DMS53 treated with DMSO at 0.1 percent for 48 hours (cell line): ENCODE measurements around the gene EYA4.
A peak's percentile ranks its signal among the peaks of the same experiment; 100 is the strongest.

ENCODE experiments used
- DNase-seq: peaks from one replicate; lab custom pipeline; 2025; ENCODE audit not compliant: unreplicated experiment; lab: John Stamatoyannopoulos, UW

Gene EYA4

DNA sequence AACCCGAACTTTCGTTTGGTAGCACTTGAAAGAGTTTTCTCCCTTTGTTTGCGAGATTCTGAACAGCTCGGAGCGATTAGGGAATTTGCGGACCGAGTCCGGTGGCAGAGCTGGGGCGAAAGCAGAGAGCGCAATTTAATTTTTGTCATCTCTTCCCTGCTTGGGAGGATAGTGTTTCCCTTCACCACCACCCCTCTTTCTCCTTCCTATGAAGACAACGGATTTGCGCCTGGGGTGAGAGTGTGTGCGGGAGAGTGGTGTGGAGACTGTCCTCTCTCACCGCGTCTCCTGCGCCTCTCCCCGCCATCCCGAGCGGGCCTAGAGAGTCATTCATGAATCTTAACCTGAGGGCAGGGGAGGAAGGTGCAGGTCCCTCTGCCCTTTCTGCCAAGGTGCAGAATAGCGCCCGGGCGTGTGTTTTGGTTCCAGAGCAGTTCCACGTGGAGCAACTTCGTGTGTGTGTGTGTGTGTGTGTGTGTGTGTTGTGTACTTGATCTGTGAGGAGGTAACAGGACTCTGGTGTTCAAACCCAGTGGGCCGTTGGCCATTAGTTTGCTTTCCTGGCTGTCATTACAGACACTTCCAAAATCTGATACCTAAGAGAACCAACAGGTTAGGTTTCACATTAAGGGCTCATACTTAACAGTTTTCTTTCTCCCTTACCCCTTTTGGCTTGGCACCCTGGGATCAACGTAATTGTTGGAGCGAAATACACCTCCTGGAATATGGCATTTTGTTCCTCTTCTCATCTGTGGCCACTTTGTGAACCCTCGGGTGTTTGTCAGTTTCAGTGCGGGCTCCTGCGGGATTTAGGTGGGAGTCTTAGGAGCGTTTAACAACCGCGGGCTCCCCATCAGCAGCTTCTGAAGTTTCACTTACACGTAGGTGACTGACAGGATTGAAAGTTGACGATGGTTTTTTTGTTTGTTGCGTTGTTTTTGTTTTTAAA lies 1.8 kb downstream of the EYA4 start:
- no peak for DNase-seq

- DNase-seq = no peak
Measured at GRCh38 chr6:133243723-133244305, 2.7 kb downstream of the EYA4 start.

- no peak for DNase-seq
Measured at GRCh38 chr6:133244519-133244918, 3.4 kb downstream of the EYA4 start.

DNA sequence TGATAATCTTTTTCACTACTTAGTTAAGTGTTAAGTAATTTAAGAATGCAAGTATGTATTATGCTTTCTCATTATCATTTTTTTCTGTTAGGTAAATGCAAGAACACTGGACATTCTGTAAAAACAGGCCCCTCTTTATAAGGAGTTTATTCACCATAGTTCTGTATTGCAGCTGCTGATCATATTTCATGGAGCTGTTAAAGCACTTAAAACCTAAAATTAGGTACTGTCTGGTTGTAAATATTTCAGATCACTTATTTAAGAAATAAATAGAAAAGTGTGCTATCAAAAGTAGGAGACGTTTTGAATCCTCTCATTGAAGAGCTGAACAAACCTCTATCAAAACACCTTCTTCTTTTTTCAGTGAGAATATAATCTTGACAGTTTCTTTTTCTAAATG lies 3.9 kb downstream of the EYA4 start:
- DNase-seq = no peak

- no peak for DNase-seq
Measured at GRCh38 chr6:133245422-133245903, 4.3 kb downstream of the EYA4 start.

- DNase-seq = peak; percentile 9
Measured at GRCh38 chr6:133247581-133247980, 6.4 kb downstream of the EYA4 start.

GRCh38 chr6:133248241-133249001 lies 7.3 kb downstream of the EYA4 start:
- no peak for DNase-seq

DNA sequence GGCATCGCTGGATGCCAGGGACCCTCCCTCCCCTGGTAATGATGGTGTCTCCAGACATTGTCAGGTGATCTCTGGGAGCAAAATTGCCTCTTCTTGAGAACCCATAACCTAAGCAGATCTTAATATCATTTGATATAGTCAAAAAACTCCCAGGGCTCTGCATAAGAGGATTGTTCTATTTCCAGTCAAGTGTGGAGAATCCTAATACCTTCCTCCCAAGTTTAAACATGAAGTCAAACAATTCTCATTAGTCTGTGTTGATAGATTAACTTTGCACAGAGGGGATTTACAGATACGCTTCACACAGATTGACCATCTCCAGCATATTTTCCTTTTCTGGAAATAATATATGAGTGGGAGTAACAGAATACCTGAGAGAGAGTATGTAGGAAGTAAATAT lies 10.5 kb downstream of the EYA4 start:
- DNase-seq = no peak

DNA sequence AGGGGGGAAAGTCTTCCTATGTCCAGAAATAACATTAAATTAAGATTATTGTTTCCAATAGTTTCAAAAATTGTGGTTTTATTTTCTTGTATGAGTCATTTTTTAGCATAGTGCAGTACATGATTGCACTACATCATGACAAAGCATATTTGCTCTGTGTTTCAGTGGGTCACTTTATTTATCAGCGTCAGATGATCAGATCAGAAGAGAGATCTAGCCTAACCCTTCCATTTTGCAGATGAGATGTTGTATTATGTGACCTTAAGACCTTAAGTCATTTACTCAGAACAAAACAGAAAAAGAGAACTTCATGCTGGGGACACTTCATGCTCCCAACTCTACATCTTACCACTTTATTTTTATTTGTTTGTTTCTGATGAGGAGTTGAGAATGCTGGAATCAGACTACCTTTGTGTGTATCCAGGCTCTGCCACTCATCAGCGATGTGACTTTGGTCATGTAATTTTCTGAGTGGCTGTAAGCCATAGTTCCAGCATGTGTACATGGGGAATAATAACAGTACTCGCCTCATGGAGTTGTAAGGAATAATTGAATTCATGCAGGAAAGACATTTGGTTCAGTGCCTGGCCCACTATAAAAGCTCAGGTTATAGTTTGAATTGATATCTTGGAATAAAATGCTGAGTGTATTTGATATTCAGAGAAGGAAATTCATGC lies 13.5 kb downstream of the EYA4 start:
- peak; percentile 5 for DNase-seq

DNA sequence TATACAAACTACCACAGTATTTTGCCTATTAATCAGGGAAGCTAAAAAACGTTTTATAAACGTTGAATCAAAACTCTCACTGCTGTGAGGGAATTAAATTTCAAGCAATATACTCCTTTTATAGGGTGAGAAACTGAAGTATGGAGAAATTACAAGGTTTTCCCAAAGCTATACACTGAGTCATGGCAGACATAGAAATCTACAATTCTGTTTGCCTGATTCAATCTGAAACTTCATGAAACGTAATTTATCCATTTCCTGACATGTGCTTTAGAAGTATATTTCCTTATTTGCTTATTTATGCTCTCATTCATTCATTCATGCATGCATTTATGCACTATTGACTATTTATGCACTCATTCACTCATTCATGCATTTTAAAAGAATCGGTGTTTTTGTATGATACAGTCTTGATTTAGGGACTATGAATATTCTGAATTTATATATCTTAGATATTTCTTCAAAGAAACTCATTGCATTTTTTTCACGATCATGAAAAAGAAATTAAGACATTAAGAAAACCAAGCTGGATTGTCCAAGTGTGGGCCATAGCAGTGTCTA lies 16.5 kb downstream of the EYA4 start:
- no peak for DNase-seq

GRCh38 chr6:133259561-133259960 lies 18.4 kb downstream of the EYA4 start:
- DNase-seq = no peak

DNA sequence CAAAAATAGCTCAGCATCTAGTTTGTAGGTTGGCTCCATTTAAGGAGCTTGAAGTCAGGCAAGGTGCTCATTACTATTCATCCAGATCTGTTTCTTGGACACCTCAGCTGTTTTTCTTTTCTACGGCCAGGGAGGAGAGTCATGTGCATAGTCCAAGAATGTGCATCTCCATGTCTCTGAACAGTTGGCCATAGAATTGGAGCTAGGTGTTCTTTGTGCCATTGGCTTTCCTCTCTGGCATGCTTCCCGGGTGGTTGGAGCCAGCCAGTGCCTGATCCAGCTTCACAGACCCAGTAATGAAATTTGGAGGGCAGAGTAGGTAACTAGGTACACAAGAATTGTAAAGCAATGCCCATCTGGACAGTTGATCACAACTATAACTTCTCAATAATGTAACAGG lies 21.6 kb downstream of the EYA4 start:
- no peak for DNase-seq

- no peak for DNase-seq
Measured at GRCh38 chr6:133265066-133265465, 23.9 kb downstream of the EYA4 start.

DNA sequence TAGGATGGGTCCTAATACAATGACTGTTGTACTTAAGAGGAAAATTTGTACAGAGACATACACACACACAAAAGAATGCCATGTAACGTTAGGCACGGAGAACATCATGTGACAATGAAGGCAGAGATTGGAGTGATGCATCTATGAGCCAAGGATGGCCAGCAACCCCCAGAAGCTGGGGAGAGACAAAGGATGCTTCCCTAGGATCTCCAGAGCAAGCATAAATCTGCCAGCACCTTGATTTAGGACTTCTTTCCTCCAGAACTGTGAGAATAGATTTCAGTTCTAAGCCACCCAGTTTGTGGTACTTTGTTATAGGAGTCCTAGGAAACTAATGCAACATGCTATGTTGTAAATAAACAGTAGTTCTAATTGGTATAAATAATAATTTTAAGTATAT lies 25.0 kb downstream of the EYA4 start:
- DNase-seq = no peak

DNA sequence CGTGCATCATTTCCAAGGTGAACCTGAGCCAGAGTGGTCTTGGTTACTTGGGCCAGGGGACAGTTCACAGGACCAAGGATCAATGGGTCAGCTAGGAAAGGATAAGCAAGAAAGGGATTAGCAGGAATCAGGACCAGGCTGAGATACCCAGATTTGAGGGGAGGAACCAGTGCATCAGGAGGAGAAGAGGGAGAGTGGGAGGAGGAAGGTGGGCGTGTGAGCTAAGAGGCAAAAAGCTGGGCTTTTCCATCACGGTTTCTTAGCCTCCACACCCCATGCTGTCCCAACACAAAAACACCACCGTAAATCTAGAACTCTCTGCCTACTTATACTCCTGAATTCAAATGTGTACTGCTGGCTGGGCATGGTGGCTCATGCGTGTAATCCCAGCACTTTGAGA lies 27.5 kb downstream of the EYA4 start:
- DNase-seq = no peak

DNA sequence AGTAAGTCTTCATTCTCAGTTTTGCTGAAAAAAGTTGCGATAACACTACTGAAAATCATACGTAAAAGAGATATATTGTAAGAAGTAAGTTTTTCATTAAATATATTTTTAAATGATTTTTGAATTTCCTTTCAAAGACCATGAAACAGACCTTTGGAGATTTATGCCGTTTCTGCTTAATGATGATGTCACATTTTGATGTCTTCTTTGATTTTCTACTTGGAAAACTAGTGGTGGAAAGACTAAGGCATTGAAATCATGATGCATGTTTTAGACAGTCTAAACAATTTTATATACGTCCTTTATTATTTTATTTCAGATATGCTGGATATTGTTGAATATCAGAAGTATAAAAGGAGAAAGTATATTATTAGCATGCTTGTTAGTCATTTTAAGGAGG lies 33.7 kb downstream of the EYA4 start:
- DNase-seq = no peak

GRCh38 chr6:133275213-133275612 lies 34.1 kb downstream of the EYA4 start:
- no peak for DNase-seq

GRCh38 chr6:133277228-133277899 lies 36.2 kb downstream of the EYA4 start:
- DNase-seq = no peak

DNA sequence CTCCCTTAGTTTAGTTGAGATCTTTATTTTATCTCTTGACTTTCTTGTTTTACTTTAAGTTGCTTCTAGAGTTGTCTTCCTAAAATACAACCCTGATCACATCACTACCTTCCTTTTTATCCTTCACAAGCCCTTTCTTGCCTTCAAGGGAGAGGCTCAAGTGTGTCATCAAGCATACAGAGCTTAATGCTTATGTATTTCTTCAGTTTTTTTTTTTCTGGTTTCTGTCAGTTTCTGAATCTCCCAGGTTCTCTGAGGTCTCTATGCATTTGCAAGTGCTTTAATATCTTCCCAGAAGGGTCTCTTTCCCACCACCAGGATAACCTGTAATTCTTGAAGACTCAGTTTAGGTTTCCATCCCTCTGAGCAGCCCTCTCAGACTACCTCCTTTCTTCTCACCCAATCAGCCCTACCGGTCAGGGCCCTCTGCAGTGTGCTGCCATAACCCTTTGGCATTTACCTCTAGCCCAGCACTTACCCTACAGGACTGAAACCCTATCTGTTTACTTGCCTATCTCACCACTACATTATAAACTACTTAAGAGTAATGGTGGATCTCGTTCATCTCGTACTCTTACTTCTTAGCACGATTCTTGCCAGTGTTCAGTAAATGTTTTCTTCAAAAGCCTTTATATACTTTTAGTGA lies 36.9 kb downstream of the EYA4 start:
- peak; percentile 43 for DNase-seq

DNA sequence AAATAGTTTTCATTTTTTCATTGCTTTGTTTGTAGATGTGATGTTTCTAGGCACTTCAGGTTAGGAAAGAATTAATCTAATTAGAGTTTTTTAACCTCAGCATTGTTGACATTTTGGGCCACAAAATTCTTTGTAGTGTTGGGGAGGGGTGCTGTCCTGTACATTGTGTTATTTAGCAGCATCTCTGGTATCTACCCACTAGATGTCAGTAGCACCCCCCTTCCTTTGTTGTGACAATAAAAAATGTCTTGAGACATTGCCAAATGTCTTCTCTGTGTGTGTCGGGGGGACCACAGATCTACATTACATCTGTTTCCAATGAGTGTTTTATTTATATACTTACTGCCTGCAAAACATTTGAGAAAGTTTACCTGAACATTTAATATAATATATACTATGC lies 45.6 kb downstream of the EYA4 start:
- no peak for DNase-seq
